Lower leg skin (tissue), 4 donors: ENCODE results near the gene SBF1. TPM values are rescaled to one million over a fixed set of nuclear protein-coding genes. Genes with fewer than 3 reads are reported as not detected.

Experiments
- DNase-seq, 2 donors: peaks; one replicate each; pipeline ENCODE4 v3.0.0-alpha.2; 2019; ENCODE audit warnings: low spot score in 2 of 2
- H3K4me3 ChIP-seq: fragments of 200-600 bp; sonication (generic); 2 replicates; pipeline ENCODE4 v1.5.1; 2017; ENCODE audit warnings: mild to moderate bottlenecking, low read depth; ENCODE audit not compliant: poor library complexity, severe bottlenecking
- POLR2A ChIP-seq, 2 donors: fragments of 450-650 bp; IDR thresholded peaks; one replicate each; pipeline ENCODE4 v1.6.1; 2016 to 2017; ENCODE audit warnings: antibody characterized with exemption in 2 of 2, mild to moderate bottlenecking in 1 of 2, moderate library complexity in 1 of 2
- WGBS, 2 donors: methylation state at CpG; one replicate each; pipeline ENCODE4 v1.1.5; 2018; 5-methylcytosine and 5-hydroxymethylcytosine counted together
- intact Hi-C: fragments of 100-400 bp; cut with DNase I; formaldehyde crosslinking; loops from one replicate; pipeline ENCODE4 v1.15.0; 2023; ENCODE audit warnings: low total_unique reads
- total RNA-seq, 4 donors: library from RNA; depleted of rRNA; stranded (reverse); fragments of >200 nt; gene quantifications; one replicate each; pipeline ENCODE4 v1.1.0, GENCODE V29; 2016
- TF ChIP-seq, protein P1 (sequence below), 3 donors: fragments of 450-650 bp; IDR thresholded peaks; one replicate each; pipeline ENCODE4 v1.5.1; 2016; ENCODE audit warnings: antibody characterized with exemption in 3 of 3, mild to moderate bottlenecking in 3 of 3, moderate library complexity in 2 of 3

SBF1 gene
- total RNA-seq, 4 donors from 2014 or later, result 70.8 to 123 (median 87.2) TPM

DNA sequence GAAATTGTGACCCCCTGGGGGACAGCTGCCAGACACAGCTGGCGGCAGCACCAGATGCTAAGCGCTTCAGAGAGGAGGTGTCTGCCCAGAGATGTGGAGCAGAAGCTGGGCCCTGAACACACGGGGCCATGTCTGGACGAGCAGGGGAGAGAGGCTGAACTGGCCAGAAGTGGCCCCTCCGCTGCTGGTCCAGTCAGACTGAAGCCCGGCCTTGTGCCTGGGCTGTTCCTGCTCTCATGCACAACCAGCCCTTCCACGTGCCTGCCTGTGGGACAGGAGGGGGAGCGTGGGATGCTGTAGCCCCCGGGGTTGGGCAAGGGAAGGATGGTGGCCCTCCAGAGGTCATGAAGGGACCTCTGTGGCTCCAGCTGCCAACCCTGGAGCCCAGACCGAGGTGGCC lies 8.3 kb upstream of the SBF1 start:
- TF ChIP-seq, protein P1, sequence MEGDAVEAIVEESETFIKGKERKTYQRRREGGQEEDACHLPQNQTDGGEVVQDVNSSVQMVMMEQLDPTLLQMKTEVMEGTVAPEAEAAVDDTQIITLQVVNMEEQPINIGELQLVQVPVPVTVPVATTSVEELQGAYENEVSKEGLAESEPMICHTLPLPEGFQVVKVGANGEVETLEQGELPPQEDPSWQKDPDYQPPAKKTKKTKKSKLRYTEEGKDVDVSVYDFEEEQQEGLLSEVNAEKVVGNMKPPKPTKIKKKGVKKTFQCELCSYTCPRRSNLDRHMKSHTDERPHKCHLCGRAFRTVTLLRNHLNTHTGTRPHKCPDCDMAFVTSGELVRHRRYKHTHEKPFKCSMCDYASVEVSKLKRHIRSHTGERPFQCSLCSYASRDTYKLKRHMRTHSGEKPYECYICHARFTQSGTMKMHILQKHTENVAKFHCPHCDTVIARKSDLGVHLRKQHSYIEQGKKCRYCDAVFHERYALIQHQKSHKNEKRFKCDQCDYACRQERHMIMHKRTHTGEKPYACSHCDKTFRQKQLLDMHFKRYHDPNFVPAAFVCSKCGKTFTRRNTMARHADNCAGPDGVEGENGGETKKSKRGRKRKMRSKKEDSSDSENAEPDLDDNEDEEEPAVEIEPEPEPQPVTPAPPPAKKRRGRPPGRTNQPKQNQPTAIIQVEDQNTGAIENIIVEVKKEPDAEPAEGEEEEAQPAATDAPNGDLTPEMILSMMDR (IDR thresholded peaks at IDR 0.05), result no peak
- TF ChIP-seq POLR2A (IDR thresholded peaks at IDR 0.05), result no peak
- intact Hi-C loops, result no loop called here
- WGBS, 2 donors, result 84 to 86% methylated on average over 10 of the region's 10 CpGs
- H3K4me3 ChIP-seq, result no peak overlapping the region
- no peak for DNase-seq

DNA sequence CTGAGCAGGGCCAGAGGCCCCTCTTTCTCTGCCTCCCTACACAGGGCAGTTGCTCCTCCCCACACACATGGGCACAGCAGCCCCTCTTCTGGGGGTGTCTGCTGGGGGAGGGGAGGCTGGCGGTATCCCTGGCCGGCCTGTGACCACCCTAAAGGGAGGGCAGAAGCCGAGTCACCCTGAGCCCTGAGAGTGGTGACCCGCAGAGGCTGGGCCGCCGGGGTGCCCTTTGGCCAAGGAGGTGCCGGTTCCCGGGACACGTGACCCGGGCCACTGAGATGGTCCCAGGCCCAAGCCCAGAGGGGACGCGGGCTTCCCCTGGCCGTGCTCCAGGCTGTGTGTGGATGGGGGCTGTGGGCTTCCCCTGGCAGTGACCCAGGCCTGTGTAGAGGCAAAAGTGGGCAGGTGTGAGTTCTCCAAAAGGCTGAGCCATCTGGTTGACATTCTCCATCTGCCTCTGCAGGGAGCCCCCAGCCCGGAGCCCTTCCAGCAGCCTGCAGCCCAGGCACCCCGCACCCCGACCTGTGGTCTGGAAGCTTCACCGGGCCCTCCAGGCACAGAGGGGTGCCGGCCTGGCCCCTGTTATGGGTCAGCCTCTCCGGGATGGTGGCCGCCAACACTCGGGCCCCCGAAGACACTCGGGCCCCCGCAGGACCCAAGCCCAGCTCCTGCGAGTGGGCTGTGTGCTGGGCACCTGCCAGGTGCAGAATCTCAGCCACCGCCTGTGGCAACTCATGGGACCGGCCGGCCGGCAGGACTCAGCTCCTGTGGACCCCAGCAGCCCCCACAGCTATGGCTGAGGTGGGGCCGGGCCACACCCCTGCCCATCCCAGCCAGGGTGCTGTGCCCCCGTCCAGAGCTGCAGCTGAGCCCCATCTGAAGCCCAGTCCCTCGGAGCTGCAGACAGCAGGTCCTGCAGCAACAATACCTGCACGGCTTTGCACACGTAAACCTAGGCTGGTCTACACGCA lies 7.6 kb upstream of the SBF1 start:
- intact Hi-C loops, result no loop called here
- no peak for DNase-seq
- 47 to 74% methylated on average over 5 to 11 of the region's 35 CpGs for WGBS, 2 donors
- no peak for TF ChIP-seq POLR2A (IDR thresholded peaks at IDR 0.05)
- TF ChIP-seq, protein P1 (IDR thresholded peaks at IDR 0.05), result no peak
- no peak overlapping the region for H3K4me3 ChIP-seq

DNA sequence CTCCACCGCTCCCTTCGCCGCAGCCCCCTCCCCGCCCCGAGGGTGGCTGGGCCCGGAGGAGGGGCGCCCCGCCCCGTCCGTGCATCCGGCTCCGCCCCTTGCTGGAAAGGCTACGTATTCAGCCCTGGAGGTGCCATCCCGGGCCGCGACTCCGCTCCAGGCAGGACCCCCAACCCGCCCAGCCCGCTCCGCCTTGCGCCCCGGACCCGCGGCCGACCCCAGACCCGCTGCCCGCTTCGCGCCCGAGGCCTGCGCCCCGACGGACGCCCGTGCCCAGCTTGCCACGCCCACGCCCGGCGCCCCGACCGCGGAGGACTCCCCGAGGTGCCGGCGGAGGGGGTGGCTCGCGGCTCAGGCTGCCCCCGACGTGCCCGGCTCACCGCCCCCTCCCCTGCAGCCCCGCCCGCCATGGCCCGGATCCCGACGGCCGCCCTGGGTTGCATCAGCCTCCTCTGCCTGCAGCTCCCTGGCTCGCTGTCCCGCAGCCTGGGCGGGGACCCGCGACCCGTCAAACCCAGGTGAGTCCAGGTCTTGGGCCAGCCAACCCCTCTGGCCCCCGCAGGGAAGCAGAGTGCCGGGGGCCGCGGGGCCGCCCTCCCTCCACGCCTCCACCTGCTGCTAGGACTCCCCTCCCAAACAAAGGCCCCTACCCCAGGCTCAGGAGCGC lies 6.7 kb upstream of the SBF1 start, which contains the start of gene ADM2:
Gene ADM2 (plus strand): TSS at position 104 of the 667 bp plus-strand sequence. CDS start 305 bp downstream, at position 409.
- 2 to 4% methylated on average over 7 to 46 of the region's 70 CpGs for WGBS, 2 donors
- DNase-seq, result no peak
- no peak within 1 kb of the TSS for H3K4me3 ChIP-seq
- TF ChIP-seq, protein P1 (IDR thresholded peaks at IDR 0.05), result no peak
- no peak for TF ChIP-seq POLR2A (IDR thresholded peaks at IDR 0.05)
- intact Hi-C loops, result no loop called here

DNA sequence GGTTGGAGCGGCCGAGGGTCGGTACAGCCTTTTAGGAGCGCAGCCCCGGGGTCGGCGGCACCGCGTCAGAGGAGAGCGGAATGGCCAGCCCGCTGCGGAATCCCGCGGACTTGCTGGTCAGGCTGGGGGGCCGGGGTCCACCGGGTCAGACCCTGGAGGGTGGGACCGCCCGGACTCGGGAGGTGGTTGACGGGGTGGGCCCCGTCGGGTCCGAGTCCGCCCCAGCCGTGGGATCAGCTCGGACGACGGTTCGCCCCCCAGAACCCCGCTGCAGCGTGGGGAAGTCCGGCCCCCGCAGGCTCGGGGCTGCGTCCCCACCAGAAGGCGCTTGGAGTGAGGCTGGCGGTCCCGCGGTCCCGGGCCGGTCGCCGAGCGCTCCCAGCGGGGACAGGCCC lies 6.2 kb upstream of the SBF1 start:
- 9 to 13% methylated on average over 17 to 30 of the region's 45 CpGs for WGBS, 2 donors

DNA sequence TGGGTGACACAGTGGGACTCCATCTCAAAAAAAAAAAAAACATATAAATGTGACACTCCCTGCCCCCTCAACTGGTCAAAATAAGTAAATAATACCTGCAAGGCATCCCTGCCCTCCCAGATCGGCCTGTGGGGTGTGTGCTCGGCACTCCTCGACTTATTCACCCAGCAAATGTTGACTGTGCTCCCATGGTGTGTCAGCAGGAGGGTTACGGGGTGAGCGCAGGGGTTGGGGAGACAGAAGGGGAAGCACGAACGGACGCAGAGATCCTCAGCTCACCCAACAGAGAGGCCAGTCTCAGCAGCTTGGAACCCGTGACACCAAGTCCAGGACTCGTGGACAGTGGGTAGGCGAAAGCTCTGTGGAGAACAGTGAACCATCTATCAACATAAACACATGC lies 4.9 kb upstream of the SBF1 start:
- no peak for TF ChIP-seq POLR2A (IDR thresholded peaks at IDR 0.05)
- TF ChIP-seq, protein P1 (IDR thresholded peaks at IDR 0.05), result no peak
- DNase-seq, result no peak
- no peak overlapping the region for H3K4me3 ChIP-seq
- WGBS, 2 donors, result 73 to 83% methylated on average over 11 of the region's 11 CpGs
- intact Hi-C loops, result no loop called here

More for the DNA sequence above, 6.2 kb upstream of the SBF1 start:
- no peak for TF ChIP-seq POLR2A (IDR thresholded peaks at IDR 0.05)
- TF ChIP-seq, protein P1 (IDR thresholded peaks at IDR 0.05), result no peak
- no peak overlapping the region for H3K4me3 ChIP-seq
- intact Hi-C loops, result no loop called here
- no peak for DNase-seq
